A549 treated with DMSO at 1 μM for 4 hours (cell line): ENCODE results near the gene MYOZ3. TPM values are rescaled to one million over a fixed set of nuclear protein-coding genes. Genes with fewer than 3 reads are reported as not detected.

ENCODE experiments used
- total RNA-seq: library from RNA; stranded (reverse); fragments of 200-300 nt; extraction: Qiagen RNA extraction; gene quantifications from 5 replicates; pipeline ENCODE4 v1.2.3, GENCODE V29; 2022; ENCODE audit warnings: low read depth

The MYOZ3 gene
- 0.03 to 0.29 TPM (median 0.10 TPM) in 3 of 5 replicates, not detected in the others for total RNA-seq

GRCh38 chr5:150661086-150661485 lies at the start of gene MYOZ3:
TSS of gene MYOZ3 (plus strand) at chr5:150661251. CDS start at chr5:150662942, 1,691 bp downstream.

GRCh38 chr5:150640311-150641005 lies 20.6 kb upstream of the MYOZ3 start, which contains the start of gene SYNPO:
TSS of gene SYNPO (plus strand) at chr5:150640660. CDS start at chr5:150648276, 7,616 bp downstream.

GRCh38 chr5:150700594-150701377 lies 39.7 kb downstream of the MYOZ3 start, which contains the start of gene RBM22:
TSS of gene RBM22 (minus strand) at chr5:150701062. CDS start at chr5:150700985, 77 bp downstream.

Other genes starting within 250 kb of the MYOZ3 start
- 0.08 to 0.36 TPM (median 0.12 TPM) in 3 of 5 replicates, not detected in the others for gene CD74, start 248.3 kb upstream of the MYOZ3 start, total RNA-seq
- 2,838 to 3,288 TPM (median 2,914 TPM) in 5 replicates for gene RPS14, start 211.5 kb upstream of the MYOZ3 start, total RNA-seq
- 57.1 to 74.3 TPM (median 66.3 TPM) in 5 replicates for gene NDST1, start 153.1 kb upstream of the MYOZ3 start, total RNA-seq
- 28.1 to 34.7 TPM (median 30.7 TPM) in 5 replicates for gene SYNPO, start 20.6 kb upstream of the MYOZ3 start, total RNA-seq
- 50.5 to 54.8 TPM (median 53.2 TPM) in 5 replicates for gene RBM22, start 39.8 kb downstream of the MYOZ3 start, total RNA-seq
- 18.4 to 21.8 TPM (median 20.2 TPM) in 5 replicates for gene DCTN4, start 97.8 kb downstream of the MYOZ3 start, total RNA-seq
- 3.6 to 4.5 TPM (median 3.7 TPM) in 5 replicates for gene SMIM3, start 117.5 kb downstream of the MYOZ3 start, total RNA-seq
- 0.06 to 0.17 TPM (median 0.09 TPM) in 3 of 5 replicates, not detected in the others for gene IRGM, start 185.3 kb downstream of the MYOZ3 start, total RNA-seq
- 2.9 to 3.2 TPM (median 2.9 TPM) in 5 replicates for gene ZNF300, start 243.7 kb downstream of the MYOZ3 start, total RNA-seq